MM.1S (cell line): Measurements from ENCODE around the gene NEURL1B.

Experiments
- CTCF ChIP-seq: fragments of 300-600 bp; sonication (generic); IDR thresholded peaks from 2 replicates; pipeline ENCODE4 v1.5.1; 2016; ENCODE audit warnings: antibody characterized with exemption, low read length, mixed read lengths
- EZH2 ChIP-seq: fragments of 300-600 bp; sonication (generic); optimal IDR thresholded peaks from 2 replicates; pipeline ENCODE3; 2017; ENCODE audit warnings: low read depth, mild to moderate bottlenecking, antibody characterized with exemption, low read length, mixed read lengths

- no peak for TF ChIP-seq CTCF
- TF ChIP-seq EZH2, result no peak
Observed at GRCh38 chr5:172671091-172671490, 30.0 kb downstream of the NEURL1B start.
